ENCODE results near the gene LUC7L.
A peak's percentile ranks its signal among the peaks of the same experiment; 100 is the strongest.
"Not testable (repeated sequence)": the region's sequence is repeated elsewhere in the genome, so short reads cannot be mapped to it uniquely, and the experiment has no call there.

Gene LUC7L, protein sequence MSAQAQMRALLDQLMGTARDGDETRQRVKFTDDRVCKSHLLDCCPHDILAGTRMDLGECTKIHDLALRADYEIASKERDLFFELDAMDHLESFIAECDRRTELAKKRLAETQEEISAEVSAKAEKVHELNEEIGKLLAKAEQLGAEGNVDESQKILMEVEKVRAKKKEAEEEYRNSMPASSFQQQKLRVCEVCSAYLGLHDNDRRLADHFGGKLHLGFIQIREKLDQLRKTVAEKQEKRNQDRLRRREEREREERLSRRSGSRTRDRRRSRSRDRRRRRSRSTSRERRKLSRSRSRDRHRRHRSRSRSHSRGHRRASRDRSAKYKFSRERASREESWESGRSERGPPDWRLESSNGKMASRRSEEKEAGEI

DNA sequence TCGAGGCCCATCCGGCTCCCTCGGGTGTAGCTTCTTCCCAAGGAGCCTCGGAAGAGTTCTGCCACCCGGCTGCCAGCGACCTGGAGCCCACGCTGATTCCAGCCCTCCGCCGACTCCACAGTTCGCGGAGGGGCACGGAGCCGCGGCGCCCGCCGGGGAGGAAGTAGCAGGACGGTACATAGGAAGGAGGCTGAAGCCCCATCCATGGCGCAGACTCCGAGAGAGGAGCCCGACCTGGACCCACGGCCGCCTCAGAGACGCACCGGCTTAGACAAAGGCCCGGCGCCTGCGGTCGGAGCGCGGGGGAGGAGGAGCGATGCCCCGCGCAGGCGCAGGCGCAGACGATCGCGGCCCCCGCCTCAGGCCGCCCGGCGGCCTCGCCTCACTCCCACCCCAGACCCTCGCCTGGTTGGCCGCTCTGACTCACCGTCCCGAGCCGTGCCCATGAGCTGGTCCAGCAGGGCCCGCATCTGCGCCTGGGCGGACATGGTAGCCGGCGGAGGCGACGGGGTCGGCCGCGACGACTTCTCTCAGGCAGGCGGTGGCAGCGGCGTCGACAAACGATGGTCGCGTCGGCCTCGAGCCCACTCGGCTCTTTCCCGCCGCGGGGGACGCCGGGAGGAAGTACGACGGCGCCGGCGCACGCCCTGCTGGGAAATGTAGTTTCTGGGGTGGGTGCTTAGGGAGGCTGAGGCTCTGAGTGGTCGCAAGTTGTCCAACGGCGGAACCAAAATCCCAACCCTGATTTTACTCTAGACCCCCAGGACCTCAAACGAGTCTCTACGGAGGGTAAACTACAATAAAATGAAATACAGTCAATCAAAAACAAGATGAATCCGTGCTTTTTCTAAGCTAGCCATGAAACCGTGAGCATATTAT, at the start of gene LUC7L:
LUC7L (minus strand) TSS at position 598 of the 879 bp plus-strand sequence; CDS start at position 488, 110 bp downstream.
- peak; percentile 87 for DNase-seq

DNA sequence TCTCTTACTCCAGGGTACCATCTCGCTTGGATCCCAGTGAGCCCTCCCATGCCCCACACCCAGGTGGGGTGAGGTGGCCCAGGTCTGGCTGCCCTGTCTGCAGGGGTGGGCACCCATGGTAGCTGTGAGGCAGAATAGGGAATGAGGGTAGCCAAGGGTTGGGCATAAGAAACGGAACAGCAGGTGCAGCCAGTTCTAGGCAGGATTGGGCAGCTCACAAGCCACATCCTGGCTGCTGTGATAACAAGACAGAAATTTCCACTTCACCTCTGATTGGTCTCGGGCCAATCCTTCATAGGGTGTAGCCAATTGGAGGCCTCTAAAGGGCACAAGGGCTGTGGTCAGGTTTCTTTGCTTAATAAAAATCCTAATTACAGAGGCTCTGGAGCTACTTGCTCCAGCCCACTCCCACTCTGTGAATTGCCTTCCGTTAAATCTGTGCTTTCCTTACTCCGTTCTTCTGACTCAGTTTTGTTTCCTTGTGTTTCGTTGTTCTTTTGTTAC, 49.7 kb upstream of the LUC7L start:
- no peak for DNase-seq

DNA sequence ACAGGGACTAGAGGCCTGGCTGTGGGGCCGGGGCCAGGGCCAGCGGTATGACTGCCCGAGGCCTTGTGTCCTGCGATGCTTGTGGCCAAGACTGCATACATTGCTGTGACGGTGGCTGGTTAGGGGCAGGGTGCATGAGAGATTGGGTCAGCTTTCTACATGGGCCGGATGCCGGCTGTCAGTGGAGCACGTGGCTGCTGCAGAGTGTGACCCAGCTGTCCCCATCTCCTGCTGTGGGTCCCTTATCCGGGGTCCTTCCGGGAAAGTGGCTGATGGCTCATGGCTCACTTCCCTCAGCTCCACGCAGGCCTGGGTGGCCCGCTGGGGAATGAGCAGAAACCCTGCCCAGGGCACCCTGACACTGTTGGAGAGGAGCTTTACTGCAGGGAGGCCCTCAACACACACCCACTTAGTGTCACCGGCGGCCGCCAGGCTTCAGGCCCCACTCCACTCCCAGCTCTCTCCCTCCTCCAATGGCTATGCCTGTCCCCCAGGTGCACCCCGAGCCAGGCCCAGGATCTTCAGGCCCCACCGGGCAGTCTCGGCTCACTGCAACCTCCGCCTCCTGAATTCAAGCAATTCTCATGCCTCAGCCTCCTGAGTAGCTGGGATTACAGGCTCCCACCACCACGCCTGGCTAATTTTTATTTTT, 47.3 kb upstream of the LUC7L start:
- DNase-seq, result no peak

DNA sequence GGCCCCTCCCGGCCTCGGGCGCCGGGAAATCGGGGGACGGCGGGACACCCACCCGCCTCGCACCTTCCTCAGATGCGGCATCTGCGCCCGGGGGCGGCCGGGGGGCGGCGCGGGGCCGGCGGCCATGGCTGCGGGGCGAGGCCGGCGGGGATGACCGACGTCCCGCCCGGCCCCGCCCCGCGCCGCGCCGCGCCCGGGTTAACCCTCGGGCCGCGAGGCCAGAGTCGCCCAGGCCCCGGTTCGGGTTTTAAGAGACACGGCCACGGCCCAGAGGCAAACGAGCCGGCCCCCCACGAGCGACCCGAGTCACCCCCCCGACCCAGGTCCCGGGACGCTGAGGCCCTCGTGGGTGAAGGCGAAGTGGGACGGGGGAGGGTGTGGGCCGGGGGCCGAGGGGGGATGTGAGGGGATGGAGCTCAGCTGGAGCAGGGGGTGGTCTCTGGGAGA, 46.6 kb upstream of the LUC7L start, which contains the start of gene RGS11:
RGS11 (minus strand) TSS at position 159 of the 447 bp plus-strand sequence; CDS start at position 126, 33 bp downstream.
- no peak for DNase-seq

DNA sequence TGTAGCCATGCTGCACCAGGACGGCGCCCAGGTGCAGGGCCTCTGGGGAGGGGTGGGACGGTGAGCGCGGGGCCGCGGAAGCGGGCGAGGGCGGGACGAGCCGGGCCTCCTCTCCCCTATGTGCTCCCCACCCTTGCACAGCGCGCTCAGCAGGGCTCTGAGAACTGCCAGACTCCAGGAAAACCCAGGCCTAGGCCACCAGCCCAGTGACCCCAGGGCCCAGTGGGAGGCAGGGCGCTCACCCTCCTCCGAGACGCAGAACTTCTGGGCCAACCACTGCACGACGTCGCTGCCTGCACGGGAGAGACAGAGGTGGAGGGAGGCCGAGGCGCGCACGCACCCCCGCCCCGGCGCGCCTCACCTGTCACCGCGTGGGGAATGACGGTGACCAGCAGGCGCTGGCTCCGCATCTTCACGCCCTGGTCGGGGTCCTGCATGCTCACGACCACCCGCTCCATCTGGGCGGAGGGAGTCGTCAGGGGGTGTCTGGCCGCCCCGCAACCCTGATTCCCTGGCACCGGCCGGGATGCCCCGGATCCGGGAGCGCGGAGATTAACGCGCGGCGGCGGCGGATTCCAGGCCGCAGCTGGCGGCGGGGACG, 45.9 kb upstream of the LUC7L start:
- DNase-seq, result no peak

DNA sequence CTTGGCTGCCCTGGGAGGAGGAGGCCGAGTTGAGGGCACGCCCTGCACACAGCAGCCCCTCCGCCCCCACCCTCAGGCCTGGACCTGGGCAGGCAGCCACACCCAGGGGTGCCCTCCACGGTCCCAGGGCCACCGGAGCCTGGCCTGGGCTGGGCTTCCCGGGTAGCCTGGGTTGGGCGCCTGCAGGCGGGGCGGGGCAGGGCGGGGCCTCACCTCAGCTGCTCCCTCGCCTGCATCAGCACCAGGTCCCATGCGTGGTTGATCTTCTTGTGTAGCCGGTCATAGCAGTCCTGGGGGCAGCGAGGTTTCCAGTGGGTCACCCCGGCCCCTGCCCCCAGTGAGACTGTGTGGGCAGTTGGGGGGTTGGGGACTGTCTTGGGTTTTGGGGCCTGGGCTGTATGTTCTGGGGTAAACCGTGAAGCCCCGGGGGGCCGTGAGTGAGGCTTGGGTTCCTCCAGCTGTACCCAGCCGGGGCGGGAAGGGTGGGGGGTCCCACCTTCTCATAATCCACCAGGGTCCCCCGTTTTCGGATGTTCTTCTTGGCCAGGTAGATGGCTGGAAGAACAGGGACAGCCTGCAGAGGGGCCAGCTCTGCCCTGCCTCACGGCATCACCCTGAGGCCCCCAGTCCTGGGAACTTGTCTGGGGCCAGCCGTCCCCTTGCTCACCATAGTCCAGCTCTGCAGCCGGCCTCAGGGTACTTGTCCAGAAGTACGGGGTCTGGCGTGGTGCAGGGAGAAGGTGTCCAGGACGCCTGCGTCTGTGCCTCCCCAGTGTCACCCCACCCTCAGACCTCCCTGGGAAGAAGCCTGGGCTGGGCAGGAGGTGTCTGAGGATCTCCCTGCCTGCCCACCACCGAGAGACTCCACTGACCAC, 44.5 kb upstream of the LUC7L start:
- DNase-seq, result no peak

DNA sequence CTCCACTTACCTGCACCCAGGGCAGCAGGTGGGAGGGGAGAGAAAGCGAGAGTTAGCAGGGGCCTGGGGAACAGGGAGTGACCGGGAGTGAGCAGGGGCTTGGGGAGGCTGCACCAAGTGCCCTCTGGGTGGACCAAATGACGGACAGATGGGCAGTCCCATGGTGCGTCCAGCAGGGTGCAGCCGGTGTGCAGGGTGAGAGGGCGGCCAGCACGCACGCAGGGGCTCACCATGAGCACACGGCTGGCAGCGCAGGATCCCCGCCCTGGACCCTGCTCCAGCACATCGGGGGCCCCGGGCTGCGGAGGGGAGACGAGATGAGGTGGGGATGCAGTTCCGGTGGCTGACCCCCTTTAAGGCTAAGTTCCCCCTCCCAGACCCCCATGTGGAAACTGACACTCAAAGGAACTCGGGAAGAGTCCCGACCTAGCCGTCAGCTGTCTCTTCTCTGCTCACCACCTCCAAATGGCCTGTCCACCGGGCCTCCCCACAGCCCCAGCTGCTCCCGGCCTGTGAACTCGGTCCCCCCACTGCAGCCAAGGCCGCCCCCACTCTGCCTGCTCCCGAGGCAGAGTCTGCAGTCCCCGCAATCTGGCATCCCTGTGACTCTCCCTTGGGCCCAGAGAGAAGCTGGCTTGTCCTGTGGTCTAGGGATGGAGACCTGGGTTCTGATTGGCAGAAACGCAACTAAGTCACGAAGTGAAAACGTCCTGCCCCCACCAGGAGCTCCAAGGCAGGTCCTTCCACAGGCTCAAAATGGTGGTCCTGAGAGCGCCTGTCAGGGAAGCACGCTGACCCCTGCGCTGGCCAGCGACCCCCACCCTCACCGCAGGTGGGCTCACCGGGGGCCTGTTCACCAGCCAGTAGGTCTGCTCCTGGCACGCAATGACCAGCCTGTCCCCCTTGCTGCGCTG, 43.6 kb upstream of the LUC7L start:
- no peak for DNase-seq

DNA sequence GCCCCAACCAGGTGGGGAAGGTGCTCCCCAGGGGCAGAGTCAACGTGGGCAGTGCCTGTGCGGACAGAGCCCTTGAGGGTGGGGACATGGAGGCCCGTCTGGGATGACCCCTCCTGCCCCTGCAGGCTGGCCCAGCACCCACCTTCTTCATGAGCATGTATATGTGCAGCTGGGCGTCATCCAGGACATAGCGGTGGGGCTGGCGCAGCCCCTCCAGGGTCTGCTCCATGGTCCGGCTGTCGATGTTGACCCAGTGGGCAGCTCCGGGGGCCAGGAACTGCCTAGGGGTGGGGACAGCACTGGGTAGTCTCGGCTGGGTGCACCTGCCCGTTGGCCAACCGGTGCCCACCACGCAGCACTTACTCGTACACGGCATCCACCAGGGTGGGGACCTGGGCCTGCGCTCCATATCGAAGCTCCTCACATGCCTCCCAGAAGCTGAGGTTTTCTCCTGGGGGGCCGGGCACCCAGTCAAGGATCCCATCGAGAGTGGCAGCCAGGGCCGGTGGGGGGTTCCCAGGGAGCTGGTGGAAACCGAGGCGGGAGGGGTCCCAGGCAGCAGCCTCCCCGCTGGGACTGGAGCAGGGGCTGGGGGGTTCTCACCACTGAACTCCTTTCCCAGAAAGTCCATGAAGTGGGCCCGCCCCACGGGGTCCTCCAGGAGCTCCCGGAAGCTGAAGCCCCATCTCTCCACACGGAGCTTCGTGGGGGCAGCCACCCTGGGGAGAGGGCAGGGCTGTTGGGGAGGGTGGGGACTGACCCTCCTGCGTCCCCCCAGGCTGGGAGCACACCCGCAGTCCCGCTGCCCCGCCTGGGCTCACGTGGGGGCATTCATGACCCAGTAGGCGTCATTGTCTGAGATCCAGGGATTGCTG, 41.4 kb upstream of the LUC7L start:
- no peak for DNase-seq

DNA sequence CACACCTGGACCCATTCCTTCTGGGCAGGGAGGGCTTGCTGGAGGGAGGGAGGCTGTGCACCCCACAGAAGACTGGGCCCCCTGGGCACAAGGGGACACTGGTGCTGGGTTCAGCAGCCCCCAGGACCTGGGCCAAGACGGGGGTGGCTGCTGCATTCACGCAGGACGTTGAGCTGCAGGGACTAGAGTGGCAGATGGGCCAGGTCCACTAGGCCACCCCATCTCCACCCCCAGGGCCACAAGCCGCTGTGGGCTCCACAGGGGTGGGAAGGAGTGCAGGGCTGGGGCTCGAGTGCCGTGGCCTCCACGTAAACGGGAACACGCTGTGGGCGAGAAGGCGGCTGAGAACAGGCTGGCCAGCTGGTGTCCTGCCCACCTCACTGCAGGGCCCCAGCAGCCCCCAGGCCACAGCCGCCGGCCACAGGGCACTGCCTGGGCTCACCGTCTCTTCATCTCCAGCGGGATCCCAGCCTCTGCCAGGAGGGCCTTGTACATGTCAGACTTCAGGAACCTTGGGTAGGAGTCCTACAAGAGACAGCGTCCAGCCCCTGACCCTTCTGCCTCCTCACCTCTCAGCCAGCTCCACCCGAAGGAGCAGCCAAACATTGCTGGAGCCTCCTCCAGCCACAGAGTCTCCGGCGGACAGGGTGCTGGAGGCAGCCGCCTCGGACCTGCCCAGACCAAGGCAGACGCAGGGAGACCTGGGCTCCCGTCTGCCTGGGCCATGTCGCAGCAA, 40.0 kb upstream of the LUC7L start:
- DNase-seq, result no peak

DNA sequence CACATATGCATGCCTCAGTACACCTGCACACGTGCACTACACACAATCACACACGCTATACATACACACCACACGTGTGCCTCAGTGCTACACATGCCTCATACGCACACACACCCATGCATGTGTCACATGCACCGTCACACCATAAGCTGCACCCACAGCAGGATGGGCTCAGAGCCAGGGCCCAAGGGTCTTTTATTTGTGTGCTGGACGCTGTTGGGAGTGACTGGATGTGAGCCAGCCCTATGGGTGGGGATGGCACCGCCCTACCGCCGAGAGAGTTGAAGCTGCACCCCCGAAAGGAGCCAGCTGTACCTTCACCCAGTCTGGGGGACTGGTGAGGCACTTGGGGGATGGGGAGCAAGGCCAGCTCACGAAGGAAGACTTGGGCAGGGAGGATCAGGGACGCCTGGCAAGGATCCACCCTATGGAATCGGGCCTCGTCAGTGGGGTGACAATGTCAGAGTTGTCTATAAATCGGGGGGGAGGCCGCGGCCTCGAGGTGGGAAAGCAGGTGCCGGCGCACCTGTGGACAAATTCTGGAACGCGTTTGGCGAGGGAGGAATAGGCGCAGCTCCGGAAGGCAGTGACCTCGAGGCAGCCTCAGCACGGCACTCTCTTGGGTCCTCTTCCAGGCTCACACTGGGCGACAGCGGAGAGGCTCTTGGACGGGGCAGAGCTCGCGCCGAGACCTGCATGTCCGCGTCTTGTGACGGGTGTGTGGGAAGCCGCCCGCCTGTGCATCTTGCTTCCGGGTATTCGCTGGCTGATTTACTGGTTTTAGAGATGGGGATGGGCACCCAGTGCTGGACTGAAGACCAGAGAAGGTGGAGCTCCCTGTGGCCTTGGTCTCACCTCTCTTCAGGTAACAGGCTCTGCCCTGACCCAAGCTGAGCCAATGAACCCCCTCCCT, 39.1 kb upstream of the LUC7L start:
- no peak for DNase-seq

DNA sequence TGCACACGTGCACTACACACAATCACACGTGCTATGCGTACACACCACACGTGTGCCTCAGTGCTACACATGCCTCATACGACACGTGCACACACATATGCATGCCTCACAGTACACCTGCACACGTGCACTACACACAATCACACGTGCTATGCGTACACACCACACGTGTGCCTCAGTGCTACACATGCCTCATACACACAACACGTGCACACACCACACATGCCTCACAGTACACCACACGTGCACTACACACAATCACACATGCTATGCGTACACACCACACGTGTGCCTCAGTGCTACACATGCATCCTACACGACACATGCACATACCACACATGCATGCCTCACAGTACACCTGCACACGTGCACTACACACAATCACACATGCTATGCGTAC, 38.3 kb upstream of the LUC7L start:
- not testable (repeated sequence) for DNase-seq

DNA sequence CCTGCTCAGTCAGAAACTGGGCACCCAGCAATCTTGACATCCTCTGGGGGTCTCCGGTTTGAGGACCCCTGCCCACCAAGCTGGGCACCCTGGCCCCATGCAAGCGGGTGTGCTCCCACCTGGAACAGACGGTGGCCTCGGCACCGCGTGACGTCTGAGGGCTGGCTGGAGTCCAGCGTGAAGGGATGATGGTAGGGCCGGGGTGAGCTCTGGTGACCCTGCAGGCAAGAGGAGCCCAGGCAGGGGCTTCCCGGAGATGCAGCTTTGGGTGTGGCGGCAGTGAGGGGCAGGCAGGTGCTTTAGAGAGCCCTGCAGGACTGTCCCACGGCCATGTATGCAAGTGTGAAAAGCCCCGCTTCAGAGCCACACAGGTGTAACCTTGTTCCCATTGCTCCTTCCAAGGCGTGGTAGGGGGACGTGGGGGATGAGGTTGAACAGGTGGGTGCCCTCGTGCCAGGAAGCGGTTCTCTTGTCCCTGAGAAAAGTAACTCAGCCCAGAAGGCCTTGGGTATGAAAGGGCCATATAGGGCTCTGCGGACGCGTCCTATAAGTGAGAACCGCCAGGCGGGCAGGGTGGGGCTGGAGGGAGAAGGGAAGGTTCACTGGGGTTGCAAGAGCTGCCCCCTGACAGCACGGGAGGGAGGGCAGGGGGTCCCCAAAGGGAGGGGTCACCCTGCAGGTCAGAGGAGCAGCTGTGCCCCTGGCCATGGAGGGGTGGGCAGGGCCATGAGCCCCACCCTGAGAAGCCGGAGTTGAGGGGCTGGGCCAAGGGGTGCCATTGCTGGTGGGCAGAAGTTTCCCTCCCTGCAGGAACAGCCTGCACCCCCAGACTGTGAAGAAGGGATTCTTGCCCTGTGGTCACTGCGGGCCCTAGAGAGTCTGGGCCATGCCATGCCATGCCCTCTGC, 37.3 kb upstream of the LUC7L start:
- DNase-seq, result no peak

DNA sequence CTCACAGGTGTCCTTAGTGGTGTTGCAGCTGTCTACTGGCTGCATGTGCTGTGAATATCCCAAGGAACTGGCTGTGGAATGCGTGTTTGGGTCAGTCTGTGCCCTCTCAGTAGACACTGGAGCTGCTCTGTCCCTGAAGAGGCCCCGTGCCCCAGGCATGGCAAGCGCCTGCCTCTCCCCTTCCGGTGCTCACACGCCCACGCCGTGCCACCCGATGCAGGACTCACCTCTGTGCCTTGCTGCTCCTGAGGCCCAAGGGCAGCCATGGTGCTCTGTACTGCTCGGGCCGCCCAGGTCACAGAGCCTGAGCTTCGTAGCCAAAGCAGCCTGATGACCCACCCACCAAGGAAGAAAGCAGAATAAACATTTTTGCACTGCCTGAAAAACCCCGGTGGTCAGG, 36.5 kb upstream of the LUC7L start:
- no peak for DNase-seq

DNA sequence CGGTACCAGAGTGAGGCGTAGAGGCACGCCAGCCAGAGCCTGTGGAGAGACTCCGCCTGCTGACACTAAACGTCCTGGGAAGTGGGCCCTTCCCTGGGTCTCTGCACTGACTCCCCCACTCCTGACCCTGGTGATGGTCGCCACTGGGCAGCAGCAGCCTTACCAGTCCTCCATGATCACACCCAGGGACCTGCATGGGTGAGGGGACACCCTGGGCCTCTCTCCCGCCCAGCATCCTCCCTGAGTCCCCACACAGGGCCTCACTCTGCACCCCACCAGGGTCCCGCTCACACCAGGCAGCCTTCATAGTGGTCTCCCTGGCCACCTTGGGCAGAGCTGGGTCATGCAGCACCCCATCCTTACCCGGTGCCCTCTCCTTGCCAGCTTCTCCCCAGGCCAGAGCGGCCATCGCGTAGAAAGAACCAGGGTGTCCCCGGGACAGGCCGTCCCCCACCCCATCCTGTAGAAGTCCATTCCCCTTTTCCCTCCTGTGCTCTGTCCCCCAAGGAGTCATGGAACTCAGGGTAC, 35.8 kb upstream of the LUC7L start:
- no peak for DNase-seq

DNA sequence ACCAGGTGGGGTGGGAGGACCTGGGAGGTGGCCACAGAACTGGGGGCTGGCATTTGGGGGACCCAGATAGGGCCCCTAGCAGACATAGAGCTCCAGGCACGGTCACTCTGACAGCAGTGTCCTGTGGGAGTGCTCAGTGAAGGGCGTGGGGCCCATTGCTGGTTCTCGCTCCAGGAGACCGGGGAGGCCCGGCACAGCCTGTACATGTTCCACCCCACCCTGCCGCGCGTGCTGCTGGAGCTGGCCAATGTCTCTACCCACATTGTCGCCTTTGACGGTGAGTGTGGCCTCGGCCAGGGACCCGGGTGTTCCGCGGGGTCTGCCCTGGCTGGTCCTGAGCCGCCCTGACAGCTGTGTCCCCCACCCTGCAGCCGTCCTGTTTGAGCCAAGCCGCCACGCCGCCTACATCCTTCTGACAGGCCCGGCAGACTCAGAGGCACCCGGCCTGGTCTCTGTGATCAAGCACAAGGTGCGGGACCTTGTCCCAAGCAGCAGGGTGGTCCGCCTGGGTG, 35.2 kb upstream of the LUC7L start:
- no peak for DNase-seq

DNA sequence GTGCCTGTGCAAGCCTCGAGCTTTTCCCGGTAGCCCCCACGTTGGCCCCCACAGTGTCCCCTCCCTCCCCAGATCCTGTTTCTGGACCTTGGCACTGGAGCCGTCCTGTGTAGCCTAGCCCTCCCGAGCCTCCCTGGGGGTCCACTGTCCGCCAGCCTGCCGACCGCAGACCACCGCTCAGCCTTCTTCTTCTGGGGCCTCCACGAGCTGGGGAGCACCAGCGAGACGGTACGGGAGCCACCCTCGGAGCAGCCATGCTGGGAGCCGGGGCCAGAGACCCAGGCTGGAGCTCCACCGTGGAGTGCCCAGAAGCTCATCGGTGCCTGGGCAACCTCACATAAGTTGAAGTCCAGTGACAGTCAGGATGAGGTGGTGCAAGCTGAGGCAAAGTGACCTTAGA, 34.7 kb upstream of the LUC7L start:
- no peak for DNase-seq
